ENCODE results near the gene ZNF500. TPM values are rescaled to one million over a fixed set of nuclear protein-coding genes. Genes with fewer than 3 reads are reported as not detected.

ZNF500 gene
- total RNA-seq, 1 donor from 2014 or later: 21.5 TPM

Other genes starting within 250 kb of the ZNF500 start
- gene CDIP1, start 228.4 kb downstream of the ZNF500 start, total RNA-seq: 40.6 TPM
- 0.22 TPM for gene C16orf96, start 210.8 kb downstream of the ZNF500 start, total RNA-seq
- 30.8 TPM for gene UBALD1, start 152.3 kb downstream of the ZNF500 start, total RNA-seq
- 75.3 TPM for gene MGRN1, start 142.3 kb downstream of the ZNF500 start, total RNA-seq
- 21.3 TPM for gene NUDT16L1, start 73.6 kb downstream of the ZNF500 start, total RNA-seq
- gene ANKS3, start 32.9 kb downstream of the ZNF500 start, total RNA-seq: 34.4 TPM
- 0.31 TPM for gene DNAAF8, start 32.6 kb downstream of the ZNF500 start, total RNA-seq
- gene SEPTIN12, start 21.2 kb upstream of the ZNF500 start, total RNA-seq: not detected
- not detected for gene SMIM22, start 28.2 kb upstream of the ZNF500 start, total RNA-seq
- gene ROGDI, start 35.5 kb upstream of the ZNF500 start, total RNA-seq: 19.7 TPM
- gene GLYR1, start 80.1 kb upstream of the ZNF500 start, total RNA-seq: 69.9 TPM
- gene UBN1, start 80.3 kb upstream of the ZNF500 start, total RNA-seq: 28.3 TPM
- 85.1 TPM for gene PPL, start 170.0 kb upstream of the ZNF500 start, total RNA-seq
- gene SEC14L5, start 191.2 kb upstream of the ZNF500 start, total RNA-seq: 43.1 TPM

All from sciatic nerve (tissue), 1 donor.